Measurements from ENCODE around the gene ANKRD11. TPM values are rescaled to one million over a fixed set of nuclear protein-coding genes. Genes with fewer than 3 reads are reported as not detected.
A peak's percentile ranks its signal among the peaks of the same experiment; 100 is the strongest.

ANKRD11 gene
- total RNA-seq, 1 experiment from 2014 or later, result 266 TPM

GRCh38 chr16:89317729-89318429 lies 172.5 kb downstream of the ANKRD11 start:
- TF ChIP-seq YY1 (IDR thresholded peaks at IDR 0.05; ENCODE audit: extremely low read depth, insufficient replicate concordance, low read depth, low read length) (no peak), POLR2AphosphoS5 (IDR thresholded peaks at IDR 0.05; ENCODE audit: low read depth, low read length) (peak; percentile 14; the same call in 1 of the 2 replicates)
- Histone ChIP-seq H3K9me3 (ENCODE audit: control insufficient read depth in 1 of 2, insufficient read depth in 1 of 2, low read depth in 1 of 2, low read length in 2 of 2) (no peaks in the 10 kb centered on the region), H3K4me3 (replicated peaks in 1 of 2; ENCODE audit: low read depth in 1 of 2, low read length in 2 of 2) (no peak overlapping the region), H2AFZ (ENCODE audit: low read depth, low read length, poor library complexity, severe bottlenecking) (no peak overlapping the region), H3K27ac (ENCODE audit: low read depth, low read length) (no peak overlapping the region; the same call in 1 of the 2 replicates), H3K27me3 (ENCODE audit: insufficient read depth, low read length) (no peaks in the 10 kb centered on the region), H4K20me1 (ENCODE audit: insufficient read depth) (peaks cover 11% of the 10 kb centered on the region; the same call in 1 of the 2 replicates), H3K79me2 (ENCODE audit: insufficient read depth, low read length) (peaks cover 99% of the 10 kb centered on the region), H3K4me2 (ENCODE audit: low read length) (peak overlapping the region; percentile 89), H3K36me3 (ENCODE audit: control insufficient read depth in 1 of 2, insufficient read depth in 2 of 2, low read length in 2 of 2) (peaks cover 4 to 21% of the 10 kb centered on the region in 2 experiments; a peak in 3 of 4 replicates), H3K9ac (ENCODE audit: low read length) (peak overlapping the region; percentile 11; the same call in 1 of the 2 replicates), H3K4me1 (ENCODE audit: control insufficient read depth in 1 of 2, insufficient read depth in 2 of 2, low read length in 2 of 2) (peaks cover 73 to 89% of the 10 kb centered on the region in 2 experiments), H3K9me2 (ENCODE audit: insufficient read depth) (no peaks in the 10 kb centered on the region)
- ChIA-PET RAD21 (ENCODE audit: low non-redundant PET in 1 of 2, low total read pairs in 2 of 2, uncharacterized antibody in 2 of 2, unreplicated experiment in 2 of 2) (no interaction called here), CTCF (no interaction called here), POLR2A (no interaction called here)
- no peak for ATAC-seq
- DNase-seq (ENCODE audit: low read depth, low spot score), result no peak
- intact Hi-C loops (cut with micrococcal nuclease), result no loop called here
- no TSS peak for BruUV-seq (replicated peaks)

GRCh38 chr16:89317101-89317671 lies 173.2 kb downstream of the ANKRD11 start:
- Histone ChIP-seq H3K4me2 (ENCODE audit: low read length) (peak overlapping the region; percentile 69), H3K27me3 (ENCODE audit: insufficient read depth, low read length) (no peaks in the 10 kb centered on the region), H3K9me3 (ENCODE audit: control insufficient read depth in 1 of 2, insufficient read depth in 1 of 2, low read depth in 1 of 2, low read length in 2 of 2) (no peaks in the 10 kb centered on the region), H3K4me1 (ENCODE audit: control insufficient read depth in 1 of 2, insufficient read depth in 2 of 2, low read length in 2 of 2) (peaks cover 66 to 82% of the 10 kb centered on the region in 2 experiments), H2AFZ (ENCODE audit: low read depth, low read length, poor library complexity, severe bottlenecking) (no peak overlapping the region), H3K9ac (ENCODE audit: low read length) (peak overlapping the region; percentile 39; the same call in 1 of the 2 replicates), H4K20me1 (ENCODE audit: insufficient read depth) (peaks cover 11% of the 10 kb centered on the region; the same call in 1 of the 2 replicates), H3K79me2 (ENCODE audit: insufficient read depth, low read length) (peaks cover 99% of the 10 kb centered on the region), H3K27ac (ENCODE audit: low read depth, low read length) (peak overlapping the region; percentile 45), H3K36me3 (ENCODE audit: control insufficient read depth in 1 of 2, insufficient read depth in 2 of 2, low read length in 2 of 2) (peaks cover 8 to 22% of the 10 kb centered on the region in 2 experiments; a peak in 3 of 4 replicates), H3K9me2 (ENCODE audit: insufficient read depth) (no peaks in the 10 kb centered on the region), H3K4me3 (replicated peaks in 1 of 2; ENCODE audit: low read depth in 1 of 2, low read length in 2 of 2) (no peak overlapping the region)
- TF ChIP-seq POLR2AphosphoS5 (IDR thresholded peaks at IDR 0.05; ENCODE audit: low read depth, low read length) (0 out of 2 replicates have a peak, but pooled peaks have one; percentile 3), SIN3A (IDR thresholded peaks at IDR 0.05; ENCODE audit: low read depth) (no peak)
- CTCF ChIA-PET, result interaction anchor here (0.6 to 1.0 kb wide), 2 partner anchors 9 to 21 kb away, joined by 3 to 5 read pairs; no protein-coding TSS in a partner anchor
- DNase-seq (ENCODE audit: low read depth, low spot score) (no peak), ATAC-seq (no peak)
- POLR2A ChIA-PET, result no interaction called here
- RAD21 ChIA-PET (ENCODE audit: low non-redundant PET in 1 of 2, low total read pairs in 2 of 2, uncharacterized antibody in 2 of 2, unreplicated experiment in 2 of 2), result no interaction called here
- BruUV-seq (replicated peaks), result no TSS peak
- intact Hi-C loops (cut with micrococcal nuclease), result no loop called here

Data from HCT116 (cell line).